CD4-positive, alpha-beta T cell treated with Interleukin-17A for 1 hour (primary cell): ENCODE results near the gene CNIH3.

Experiments used
- DNase-seq: peaks from one replicate; pipeline ENCODE4 v3.0.0-alpha.2; 2020

The CNIH3 gene

GRCh38 chr1:224727351-224728289 is 111.5 kb downstream of the CNIH3 start:
- DNase-seq, result no peak

GRCh38 chr1:224730540-224730939 is 114.4 kb downstream of the CNIH3 start:
- DNase-seq, result no peak

- DNase-seq, result no peak
Observed at GRCh38 chr1:224730965-224731364, 114.8 kb downstream of the CNIH3 start.

GRCh38 chr1:224731633-224732032 is 115.5 kb downstream of the CNIH3 start:
- no peak for DNase-seq

- DNase-seq, result no peak
Observed at GRCh38 chr1:224732377-224733026, 116.4 kb downstream of the CNIH3 start.

GRCh38 chr1:224733027-224733911 is 117.2 kb downstream of the CNIH3 start:
- no peak for DNase-seq

- DNase-seq, result no peak
Observed at GRCh38 chr1:224734261-224734935, 118.3 kb downstream of the CNIH3 start.

GRCh38 chr1:224735159-224735558 is 119.0 kb downstream of the CNIH3 start:
- peak; percentile 3 for DNase-seq

GRCh38 chr1:224736619-224737352 is 120.7 kb downstream of the CNIH3 start:
- DNase-seq, result no peak

GRCh38 chr1:224737353-224737727 is 121.2 kb downstream of the CNIH3 start:
- no peak for DNase-seq

GRCh38 chr1:224739303-224739996 is 123.3 kb downstream of the CNIH3 start:
- DNase-seq, result no peak

- no peak for DNase-seq
Observed at GRCh38 chr1:224739997-224740684, 124.0 kb downstream of the CNIH3 start.

GRCh38 chr1:224740685-224741052 is 124.6 kb downstream of the CNIH3 start:
- no peak for DNase-seq

- DNase-seq, result no peak
Observed at GRCh38 chr1:224742349-224742748, 126.2 kb downstream of the CNIH3 start.

GRCh38 chr1:224743608-224744164 is 127.6 kb downstream of the CNIH3 start:
- no peak for DNase-seq

GRCh38 chr1:224744521-224744920 is 128.4 kb downstream of the CNIH3 start:
- DNase-seq, result no peak

GRCh38 chr1:224745394-224745793 is 129.3 kb downstream of the CNIH3 start:
- no peak for DNase-seq

- DNase-seq, result no peak
Observed at GRCh38 chr1:224745924-224746323, 129.8 kb downstream of the CNIH3 start.

- DNase-seq, result no peak
Observed at GRCh38 chr1:224747578-224747977, 131.5 kb downstream of the CNIH3 start.

GRCh38 chr1:224749916-224750315 is 133.8 kb downstream of the CNIH3 start:
- no peak for DNase-seq
